Thyroid gland (tissue), 4 donors: ENCODE data around the gene SPDYC. TPM values are rescaled to one million over a fixed set of nuclear protein-coding genes. Genes with fewer than 3 reads are reported as not detected.

Experiments
- DNase-seq, 2 donors: peaks; one replicate each; pipeline ENCODE4 v3.0.0-alpha.2; 2019
- H3K27ac ChIP-seq, 3 donors: fragments of 200-600 bp; sonication (generic); 1 replicate in 2 of 3; 2 replicates in 1 of 3; pipeline ENCODE4 v1.5.1; 2016 to 2019; ENCODE audit warnings: mild to moderate bottlenecking in 1 of 3, moderate library complexity in 1 of 3
- H3K27me3 ChIP-seq: fragments of 200-600 bp; sonication (generic); one replicate; pipeline ENCODE4 v1.5.1; 2019
- H3K36me3 ChIP-seq, 2 donors: fragments of 200-600 bp; sonication (generic); one replicate each; pipeline ENCODE4 v1.5.1; 2016 to 2019
- H3K4me1 ChIP-seq, 2 donors: fragments of 200-600 bp; sonication (generic); one replicate each; pipeline ENCODE4 v1.5.1; 2017 to 2019
- H3K4me3 ChIP-seq, 3 donors: fragments of 200-600 bp; sonication (generic); replicated peaks in 1 of 3; 1 replicate in 2 of 3; 2 replicates in 1 of 3; pipeline ENCODE4 v1.5.1; 2016; ENCODE audit warnings: mild to moderate bottlenecking in 1 of 3
- H3K9me3 ChIP-seq: fragments of 200-600 bp; sonication (generic); one replicate; pipeline ENCODE4 v1.5.1; 2017
- CTCF ChIP-seq, 6 experiments: fragments of 200-600 bp in 3 of 6; fragments of 450-650 bp in 3 of 6; sonication (generic) in 3 of 6; IDR thresholded peaks; one replicate each; pipeline ENCODE4 v1.5.1; 2016 to 2019; ENCODE audit warnings: antibody characterized with exemption in 6 of 6, mild to moderate bottlenecking in 2 of 6, inconsistent platforms in 1 of 6, moderate library complexity in 1 of 6
- POLR2A ChIP-seq, 2 donors: fragments of 450-650 bp; IDR thresholded peaks; one replicate each; pipeline ENCODE4 v1.6.1; 2017; ENCODE audit warnings: antibody characterized with exemption in 2 of 2, mild to moderate bottlenecking in 2 of 2, moderate library complexity in 1 of 2
- WGBS, 2 donors: methylation state at CpG; one replicate each; pipeline ENCODE4 v1.1.5; 2017; 5-methylcytosine and 5-hydroxymethylcytosine counted together
- intact Hi-C: fragments of 100-400 bp; cut with DNase I; formaldehyde crosslinking; loops from one replicate; pipeline ENCODE4 v1.15.1; 2023
- total RNA-seq, 4 donors: library from RNA; depleted of rRNA; stranded (reverse); fragments of >200 nt; gene quantifications; one replicate each; pipeline ENCODE4 v1.2.3, GENCODE V29; 2016

The SPDYC gene
- not detected for total RNA-seq

GRCh38 chr11:65170058-65170534 lies at the start of gene SPDYC:
Gene SPDYC (plus strand): TSS chr11:65170233. CDS start chr11:65171358, 1,125 bp downstream.
- 84 to 90% methylated on average over 6 to 16 of the region's 21 CpGs for WGBS, 2 donors
- Histone ChIP-seq H3K27ac (no peak within 1 kb of the TSS), H3K4me1 (no peaks in the 10 kb centered on the region), H3K9me3 (no peaks in the 10 kb centered on the region), H3K4me3 (no peak within 1 kb of the TSS), H3K27me3 (no peaks in the 10 kb centered on the region), H3K36me3 (no peaks in the 10 kb centered on the region)
- intact Hi-C loops: no loop called here
- no peak for DNase-seq
- no peak for TF ChIP-seq POLR2A (IDR thresholded peaks at IDR 0.05)
- TF ChIP-seq CTCF (IDR thresholded peaks at IDR 0.05): no peak

- H3K27me3 ChIP-seq: no peaks in the 10 kb centered on the region
- no peak for DNase-seq
- TF ChIP-seq POLR2A (IDR thresholded peaks at IDR 0.05) (no peak), CTCF (IDR thresholded peaks at IDR 0.05) (no peak)
- 84 to 95% methylated on average over 3 of the region's 3 CpGs for WGBS, 2 donors
- H3K27ac ChIP-seq: peak overlapping the region in 1 of 3 donors; percentile 86
- peaks cover 23 to 34% of the 10 kb centered on the region in 2 donors for H3K4me1 ChIP-seq
- H3K9me3 ChIP-seq: no peaks in the 10 kb centered on the region
- peaks cover 27 to 31% of the 10 kb centered on the region in 2 donors for H3K36me3 ChIP-seq
- intact Hi-C loops: no loop called here
- H3K4me3 ChIP-seq: peak overlapping the region in 2 of 3 donors; percentile 58 to 93
Observed at GRCh38 chr11:65120831-65121230, 49.2 kb upstream of the SPDYC start.

GRCh38 chr11:65121447-65121864 lies 48.6 kb upstream of the SPDYC start:
- WGBS, 2 donors: 1% methylated on average over 21 to 22 of the region's 22 CpGs
- peaks cover 34 to 37% of the 10 kb centered on the region in 2 donors for H3K36me3 ChIP-seq
- TF ChIP-seq POLR2A (IDR thresholded peaks at IDR 0.05) (no peak), CTCF (IDR thresholded peaks at IDR 0.05) (no peak)
- H3K4me3 ChIP-seq: peak overlapping the region; percentile 58 to 93 (median 76)
- H3K9me3 ChIP-seq: no peaks in the 10 kb centered on the region
- H3K27me3 ChIP-seq: no peaks in the 10 kb centered on the region
- intact Hi-C loops: no loop called here
- H3K27ac ChIP-seq: peak overlapping the region; percentile 63 to 86 (median 82)
- DNase-seq: no peak
- peaks cover 17 to 28% of the 10 kb centered on the region in 2 donors for H3K4me1 ChIP-seq

- H3K36me3 ChIP-seq: peaks cover 40 to 44% of the 10 kb centered on the region in 2 donors
Observed at GRCh38 chr11:65121865-65122696, 48.0 kb upstream of the SPDYC start, which contains the start of the genes FAU and MRPL49. Gene FAU (minus strand): TSS chr11:65122134. CDS start chr11:65121813, 321 bp downstream. Gene MRPL49 (plus strand): TSS chr11:65122321. CDS start chr11:65122347, 26 bp downstream.

More at GRCh38 chr11:65121865-65122696, 48.0 kb upstream of the SPDYC start, which contains the start of the genes FAU and MRPL49:
- peak; percentile 100 for DNase-seq
- intact Hi-C loops: no loop called here
- Histone ChIP-seq H3K27me3 (no peaks in the 10 kb centered on the region), H3K4me1 (peaks cover 13 to 24% of the 10 kb centered on the region in 2 donors), H3K9me3 (no peaks in the 10 kb centered on the region), H3K4me3 (peak within 1 kb of the TSS; percentile 72 to 93 (median 76)), H3K27ac (peak within 1 kb of the TSS; percentile 82 to 89 (median 86))
- TF ChIP-seq POLR2A (IDR thresholded peaks at IDR 0.05) (peak; percentile 23 to 97), CTCF (IDR thresholded peaks at IDR 0.05) (no peak)
- 0 to 1% methylated on average over 43 to 60 of the region's 64 CpGs for WGBS, 2 donors
